GM12864 (cell line): ENCODE measurements around the gene PRSS12.

Experiments
- DNase-seq: peaks from one replicate; pipeline ENCODE4 v3.0.0-alpha.2; 2011; ENCODE audit warnings: low read depth
- H3K4me3 ChIP-seq: 2 replicates; pipeline ENCODE4 v1.5.1; 2011; ENCODE audit warnings: mild to moderate bottlenecking, low read depth, low read length, control low read depth
- CTCF ChIP-seq: IDR thresholded peaks from 2 replicates; pipeline ENCODE4 v1.5.1; 2011; ENCODE audit warnings: low read depth, mild to moderate bottlenecking, moderate library complexity, low read length, control low read depth, inconsistent platforms; ENCODE audit errors: missing control alignments

Gene PRSS12

GRCh38 chr4:118249890-118250289 lies 102.9 kb downstream of the PRSS12 start:
- TF ChIP-seq CTCF, result no peak
- DNase-seq, result no peak
- no peak overlapping the region for H3K4me3 ChIP-seq

GRCh38 chr4:118237531-118237930 lies 115.3 kb downstream of the PRSS12 start:
- no peak for TF ChIP-seq CTCF
- DNase-seq, result no peak
- H3K4me3 ChIP-seq, result no peak overlapping the region

- no peak overlapping the region for H3K4me3 ChIP-seq
- no peak for DNase-seq
- no peak for TF ChIP-seq CTCF
Observed at GRCh38 chr4:118235566-118236120, 117.2 kb downstream of the PRSS12 start.
